ENCODE data around the gene HK1. TPM values are rescaled to one million over a fixed set of nuclear protein-coding genes. Genes with fewer than 3 reads are reported as not detected.

The HK1 gene
- total and polyA plus RNA-seq, 2 donors (not counting 1 experiment from before 2014, with no cell fraction given) = 24.7 to 40.8 TPM

DNA sequence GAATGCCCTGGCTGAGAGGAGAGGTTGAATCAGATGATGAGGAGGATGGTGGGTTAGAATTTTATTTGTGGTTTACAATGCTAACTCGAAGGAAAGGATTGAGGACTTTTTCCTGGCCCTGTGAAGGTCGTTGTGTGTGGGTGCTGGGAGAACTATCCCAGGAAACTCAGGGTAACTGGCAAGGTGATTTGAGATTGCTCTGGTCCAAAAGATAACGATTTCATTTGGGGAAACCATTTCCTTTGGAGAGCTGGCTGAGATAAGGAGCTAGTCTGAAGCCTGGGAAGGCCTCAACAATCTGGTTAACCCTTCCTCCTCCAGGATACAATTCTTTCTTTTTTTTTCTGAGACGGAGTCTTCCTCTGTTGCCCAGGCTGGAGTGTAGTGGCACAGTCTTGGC, 33.0 kb downstream of the HK1 start:
- H3K4me3 ChIP-seq (ENCODE audit: control extremely low read depth in 1 of 5, extremely low read depth in 1 of 5, insufficient read depth in 1 of 5, low read depth in 2 of 5, low read length in 4 of 5) = no peak overlapping the region
- WGBS (ENCODE audit: insufficient coverage) = 73% methylated on average over 4 of the region's 4 CpGs
- no peaks in the 10 kb centered on the region for H4K20me1 ChIP-seq (ENCODE audit: control insufficient read depth, insufficient read depth, low read length, poor library complexity, severe bottlenecking)
- POLR2A ChIA-PET = no interaction called here
- no peaks in the 10 kb centered on the region for H3K4me1 Mint-ChIP-seq
- ATAC-seq (ENCODE audit: low read depth) (no peak), DNase-seq (no peak)
- no peak overlapping the region for H3K4me2 ChIP-seq (replicated peaks; ENCODE audit: low read depth, low read length, poor library complexity, severe bottlenecking)
- H3K9ac ChIP-seq (ENCODE audit: low read length) = no peak overlapping the region
- CTCF ChIA-PET = no interaction called here
- H3K4me1 ChIP-seq (ENCODE audit: control insufficient read depth in 2 of 2, insufficient read depth in 2 of 2, low read length in 2 of 2) = no peaks in the 10 kb centered on the region
- intact Hi-C loops (cut with micrococcal nuclease) = no loop called here
- H3K9me3 ChIP-seq (ENCODE audit: control extremely low read depth in 1 of 3, control insufficient read depth in 2 of 3, insufficient read depth in 1 of 3, low read length in 2 of 3) = no peaks in the 10 kb centered on the region
- no peaks in the 10 kb centered on the region for H3K79me2 ChIP-seq (ENCODE audit: control insufficient read depth, insufficient read depth, low read length)
- no peaks in the 10 kb centered on the region for H3K36me3 ChIP-seq (replicated peaks in 1 of 2; ENCODE audit: control extremely low read depth in 1 of 2, control insufficient read depth in 1 of 2, extremely low read depth in 1 of 2, insufficient read depth in 2 of 2, low read length in 1 of 2)
- H3K27ac Mint-ChIP-seq = no peak overlapping the region
- H3K4me3 Mint-ChIP-seq = no peak overlapping the region
- H3K27me3 ChIP-seq (replicated peaks in 1 of 4; ENCODE audit: control extremely low read depth in 1 of 4, control insufficient read depth in 3 of 4, insufficient read depth in 4 of 4, low read length in 3 of 4) = no peaks in the 10 kb centered on the region
- no peak overlapping the region for H2AFZ ChIP-seq (ENCODE audit: insufficient read depth, low read depth, low read length, poor library complexity, severe bottlenecking)
- H3K9me3 Mint-ChIP-seq (ENCODE audit: insufficient read depth) = no peaks in the 10 kb centered on the region
- H3K27me3 Mint-ChIP-seq = no peaks in the 10 kb centered on the region
- H3K27ac ChIP-seq (ENCODE audit: low read length in 2 of 2) = no peak overlapping the region
- TF ChIP-seq, protein P1, sequence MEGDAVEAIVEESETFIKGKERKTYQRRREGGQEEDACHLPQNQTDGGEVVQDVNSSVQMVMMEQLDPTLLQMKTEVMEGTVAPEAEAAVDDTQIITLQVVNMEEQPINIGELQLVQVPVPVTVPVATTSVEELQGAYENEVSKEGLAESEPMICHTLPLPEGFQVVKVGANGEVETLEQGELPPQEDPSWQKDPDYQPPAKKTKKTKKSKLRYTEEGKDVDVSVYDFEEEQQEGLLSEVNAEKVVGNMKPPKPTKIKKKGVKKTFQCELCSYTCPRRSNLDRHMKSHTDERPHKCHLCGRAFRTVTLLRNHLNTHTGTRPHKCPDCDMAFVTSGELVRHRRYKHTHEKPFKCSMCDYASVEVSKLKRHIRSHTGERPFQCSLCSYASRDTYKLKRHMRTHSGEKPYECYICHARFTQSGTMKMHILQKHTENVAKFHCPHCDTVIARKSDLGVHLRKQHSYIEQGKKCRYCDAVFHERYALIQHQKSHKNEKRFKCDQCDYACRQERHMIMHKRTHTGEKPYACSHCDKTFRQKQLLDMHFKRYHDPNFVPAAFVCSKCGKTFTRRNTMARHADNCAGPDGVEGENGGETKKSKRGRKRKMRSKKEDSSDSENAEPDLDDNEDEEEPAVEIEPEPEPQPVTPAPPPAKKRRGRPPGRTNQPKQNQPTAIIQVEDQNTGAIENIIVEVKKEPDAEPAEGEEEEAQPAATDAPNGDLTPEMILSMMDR (IDR thresholded peaks at IDR 0.05) = no peak
- TF ChIP-seq EZH2 (IDR thresholded peaks at IDR 0.05; ENCODE audit: borderline replicate concordance, insufficient read depth, low read depth, low read length, poor library complexity, severe bottlenecking) = no peak

DNA sequence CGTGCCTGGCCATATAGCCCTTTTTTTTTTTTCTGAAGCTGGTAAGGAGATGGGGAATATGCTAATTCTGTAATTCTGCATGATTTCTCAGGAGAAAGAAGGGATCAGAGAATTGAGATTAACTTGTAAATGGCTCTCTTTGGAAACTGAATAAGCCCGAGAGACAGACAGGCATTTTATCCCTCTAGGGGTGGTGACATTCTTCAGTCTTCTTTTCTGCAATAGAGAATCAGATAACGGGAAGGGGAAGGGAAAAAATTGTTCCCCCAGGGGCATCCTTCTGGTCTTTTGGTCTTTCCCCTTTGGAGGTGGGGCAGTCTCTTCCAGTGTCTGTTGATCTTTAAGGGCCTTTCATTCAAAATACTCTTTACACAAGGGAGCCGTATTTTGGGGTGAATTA, 34.2 kb downstream of the HK1 start:
- Histone ChIP-seq H2AFZ (ENCODE audit: insufficient read depth, low read depth, low read length, poor library complexity, severe bottlenecking) (no peak overlapping the region), H3K4me2 (replicated peaks; ENCODE audit: low read depth, low read length, poor library complexity, severe bottlenecking) (no peak overlapping the region), H3K4me1 (ENCODE audit: control insufficient read depth in 2 of 2, insufficient read depth in 2 of 2, low read length in 2 of 2) (peaks cover 4 to 5% of the 10 kb centered on the region in 2 donors), H3K27me3 (replicated peaks in 1 of 4; ENCODE audit: control extremely low read depth in 1 of 4, control insufficient read depth in 3 of 4, insufficient read depth in 4 of 4, low read length in 3 of 4) (no peaks in the 10 kb centered on the region), H3K9ac (ENCODE audit: low read length) (no peak overlapping the region), H3K9me3 (ENCODE audit: control extremely low read depth in 1 of 3, control insufficient read depth in 2 of 3, insufficient read depth in 1 of 3, low read length in 2 of 3) (no peaks in the 10 kb centered on the region), H3K4me3 (ENCODE audit: control extremely low read depth in 1 of 5, extremely low read depth in 1 of 5, insufficient read depth in 1 of 5, low read depth in 2 of 5, low read length in 4 of 5) (no peak overlapping the region), H3K36me3 (replicated peaks in 1 of 2; ENCODE audit: control extremely low read depth in 1 of 2, control insufficient read depth in 1 of 2, extremely low read depth in 1 of 2, insufficient read depth in 2 of 2, low read length in 1 of 2) (no peaks in the 10 kb centered on the region), H3K27ac (ENCODE audit: low read length in 2 of 2) (no peak overlapping the region), H4K20me1 (ENCODE audit: control insufficient read depth, insufficient read depth, low read length, poor library complexity, severe bottlenecking) (no peaks in the 10 kb centered on the region), H3K79me2 (ENCODE audit: control insufficient read depth, insufficient read depth, low read length) (no peaks in the 10 kb centered on the region)
- ChIA-PET POLR2A (no interaction called here), CTCF (interaction anchor here (1.3 kb wide), 1 partner anchor 80 kb away, joined by 3 read pairs; no protein-coding TSS in a partner anchor)
- WGBS (ENCODE audit: insufficient coverage) = 90% methylated on average over 2 of the region's 4 CpGs
- Mint-ChIP-seq H3K9me3 (ENCODE audit: insufficient read depth) (no peaks in the 10 kb centered on the region), H3K27me3 (no peaks in the 10 kb centered on the region), H3K4me1 (peaks cover 5% of the 10 kb centered on the region), H3K4me3 (no peak overlapping the region), H3K27ac (no peak overlapping the region)
- no peak for ATAC-seq (ENCODE audit: low read depth)
- intact Hi-C loops (cut with micrococcal nuclease) = no loop called here
- TF ChIP-seq EZH2 (IDR thresholded peaks at IDR 0.05; ENCODE audit: borderline replicate concordance, insufficient read depth, low read depth, low read length, poor library complexity, severe bottlenecking) = no peak
- TF ChIP-seq, protein P1 (IDR thresholded peaks at IDR 0.05) = no peak
- DNase-seq = no peak
